Stimulated activated CD4-positive, alpha-beta T cell treated with anti-CD3 and anti-CD28 coated beads, Interleukin-2, amount 100 ng/mL, for 4 hours (primary cell): Measurements from ENCODE around the gene TGFBR2.

ENCODE experiments used
- DNase-seq: peaks from one replicate; pipeline ENCODE4 v3.0.0-alpha.2; 2020; ENCODE audit warnings: low read depth

The TGFBR2 gene

DNA sequence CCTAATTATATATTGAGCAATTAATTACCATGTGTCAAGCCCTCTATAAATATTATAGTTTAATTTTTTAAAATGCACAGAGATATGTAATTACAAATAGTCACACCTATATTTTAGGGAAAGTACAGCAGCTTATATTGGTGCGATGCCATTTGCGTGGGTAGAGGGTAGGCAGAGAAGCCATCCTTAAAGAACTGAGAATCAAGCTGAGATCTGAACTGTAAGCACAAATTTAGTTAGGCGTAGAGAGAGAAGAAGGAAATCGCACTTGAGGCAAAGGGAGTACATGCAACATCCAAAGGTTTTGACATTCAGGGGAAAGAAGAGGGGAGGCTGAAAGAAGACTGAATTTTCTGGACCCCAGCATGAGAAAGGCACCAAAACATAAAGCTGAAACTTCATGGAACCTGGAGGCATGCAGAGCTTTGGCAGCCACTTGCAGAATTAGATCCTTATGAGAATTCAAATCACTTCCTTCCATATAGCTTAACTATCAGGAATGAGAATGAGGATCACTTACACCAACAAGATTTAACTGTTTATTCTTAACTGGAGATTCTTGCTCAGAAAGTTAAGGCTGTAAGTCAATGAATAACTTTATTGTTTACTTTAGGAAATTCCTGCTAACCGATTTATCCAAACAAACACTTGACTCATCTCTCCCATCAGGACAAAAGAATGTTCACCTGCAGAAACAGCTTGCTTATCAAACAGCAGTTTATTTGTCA, 114.3 kb downstream of the TGFBR2 start:
- DNase-seq: no peak

DNA sequence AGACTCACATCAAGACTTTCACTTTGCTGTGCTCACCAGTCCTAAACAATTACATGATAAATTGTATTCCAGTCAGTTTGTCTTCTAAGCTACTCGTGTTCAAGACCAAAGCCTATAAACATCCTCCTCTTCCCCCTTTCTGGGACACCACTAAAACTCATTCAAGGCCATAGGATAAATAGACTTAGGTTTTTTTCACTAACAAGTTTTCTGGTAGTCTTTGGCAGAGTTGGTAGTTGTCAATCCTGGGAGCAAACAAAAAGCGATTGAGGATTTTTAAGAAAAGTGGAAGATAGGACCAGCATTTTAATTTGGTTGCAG, 114.9 kb downstream of the TGFBR2 start:
- no peak for DNase-seq

DNA sequence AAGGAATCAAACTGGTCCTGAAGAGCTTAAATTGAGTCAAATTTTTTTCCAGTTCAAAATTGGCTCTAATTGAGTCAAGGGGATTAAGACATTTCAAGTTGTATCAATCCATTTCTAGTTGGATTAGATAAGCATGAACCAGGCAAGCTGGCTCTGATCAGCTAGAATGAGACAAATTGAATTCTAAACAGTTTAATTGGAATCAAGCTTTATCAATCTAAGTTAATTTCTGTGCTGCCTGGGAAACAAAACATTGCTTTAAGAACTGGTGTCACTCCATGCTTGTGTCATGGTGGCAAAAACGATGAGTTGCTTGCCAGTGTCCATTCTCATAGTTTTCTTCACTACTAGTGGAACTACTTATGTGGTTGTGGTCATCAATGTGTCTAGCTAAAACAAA, 116.8 kb downstream of the TGFBR2 start:
- DNase-seq: no peak

DNA sequence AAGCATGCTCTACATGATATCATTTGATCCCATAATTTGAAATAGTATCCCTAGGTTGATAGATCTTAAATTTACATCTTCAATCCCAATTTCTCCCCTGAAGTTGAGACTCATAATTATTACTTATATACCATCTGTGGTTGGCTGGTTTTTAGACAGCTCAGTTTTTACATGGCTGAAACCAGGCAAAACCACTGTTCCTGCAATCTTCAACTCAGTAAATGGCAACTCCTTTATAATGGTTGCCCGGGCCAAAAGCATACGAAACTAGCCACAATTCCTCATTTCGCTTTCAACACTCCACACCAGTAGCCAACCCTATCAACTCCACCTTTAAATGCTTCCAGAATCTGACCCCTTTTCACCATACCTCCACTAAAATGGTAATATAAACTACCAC, 118.5 kb downstream of the TGFBR2 start:
- DNase-seq: no peak

DNA sequence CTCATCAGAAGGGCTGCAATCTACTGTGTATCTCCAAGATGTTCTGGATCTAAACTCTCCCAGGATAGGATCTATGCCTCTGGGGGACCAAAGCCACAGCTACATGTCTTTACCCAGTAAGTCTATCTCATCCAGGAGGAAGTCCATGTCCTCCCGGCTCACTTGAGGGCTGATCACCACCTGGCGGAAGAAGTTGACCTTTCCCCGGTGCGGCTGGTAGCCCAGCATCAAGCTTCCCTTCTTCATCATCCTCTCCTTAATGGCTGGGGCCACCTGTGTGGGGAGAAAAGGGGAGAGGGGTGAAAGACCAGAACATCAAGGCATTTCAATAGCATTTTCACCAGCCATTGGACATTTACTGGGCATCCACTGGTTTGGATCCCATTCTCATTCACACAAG, 121.7 kb downstream of the TGFBR2 start:
- no peak for DNase-seq

DNA sequence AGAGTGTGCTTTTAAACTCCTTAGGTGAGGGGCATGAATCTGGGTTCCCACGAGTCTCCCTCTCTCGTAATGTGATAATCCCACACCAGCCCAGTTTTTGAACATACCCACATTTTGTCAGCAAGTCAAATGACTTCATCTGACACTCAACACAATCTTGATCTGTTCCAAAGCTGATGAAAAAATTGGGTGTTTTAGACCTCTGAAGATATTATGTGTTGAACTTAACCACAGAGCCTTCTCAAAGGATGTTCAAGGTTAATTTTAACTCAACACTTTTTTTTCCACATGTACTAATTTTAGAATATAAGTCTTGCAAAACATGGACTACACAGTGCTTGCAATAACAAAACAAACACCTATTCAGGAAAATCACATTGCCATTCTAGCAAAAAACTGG, 123.1 kb downstream of the TGFBR2 start:
- no peak for DNase-seq

DNA sequence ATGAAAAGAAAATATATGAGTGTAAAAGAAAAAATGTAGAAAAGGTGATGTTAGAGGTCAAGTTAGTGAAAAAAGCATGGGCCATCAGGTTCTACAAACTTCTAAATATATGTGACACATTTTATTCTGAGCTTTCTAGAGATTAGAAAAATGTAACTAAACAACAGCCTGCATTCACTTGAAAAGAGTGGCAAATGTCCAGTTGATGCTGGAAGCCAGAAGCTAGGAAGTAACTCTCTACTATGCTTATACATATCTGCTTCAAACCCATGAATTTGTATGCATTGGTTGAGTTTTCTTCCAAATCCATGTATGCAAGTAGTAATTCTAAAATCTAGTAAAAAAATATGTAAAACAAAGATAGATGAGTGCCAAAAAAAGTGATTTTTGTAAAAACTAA, 123.5 kb downstream of the TGFBR2 start:
- DNase-seq: no peak

DNA sequence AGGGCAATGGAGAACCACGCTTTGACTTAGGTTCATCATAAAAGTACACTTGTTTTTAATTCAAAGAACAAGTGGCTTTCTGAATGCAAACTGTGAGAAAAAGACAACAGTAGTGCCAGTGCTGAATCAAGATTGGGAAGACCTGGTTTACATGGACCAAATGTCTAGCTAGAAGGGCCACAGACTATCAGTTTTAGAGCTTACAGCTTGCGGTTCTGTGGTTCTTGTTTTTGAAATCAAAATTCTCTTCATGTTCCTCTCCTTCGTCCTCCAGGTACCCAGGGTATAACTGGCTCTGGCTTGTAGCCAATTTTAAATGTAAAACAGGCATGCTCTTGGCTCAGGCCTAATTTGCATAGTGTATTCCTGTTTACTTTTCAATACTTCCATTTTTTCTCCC, 124.6 kb downstream of the TGFBR2 start:
- DNase-seq: no peak

DNA sequence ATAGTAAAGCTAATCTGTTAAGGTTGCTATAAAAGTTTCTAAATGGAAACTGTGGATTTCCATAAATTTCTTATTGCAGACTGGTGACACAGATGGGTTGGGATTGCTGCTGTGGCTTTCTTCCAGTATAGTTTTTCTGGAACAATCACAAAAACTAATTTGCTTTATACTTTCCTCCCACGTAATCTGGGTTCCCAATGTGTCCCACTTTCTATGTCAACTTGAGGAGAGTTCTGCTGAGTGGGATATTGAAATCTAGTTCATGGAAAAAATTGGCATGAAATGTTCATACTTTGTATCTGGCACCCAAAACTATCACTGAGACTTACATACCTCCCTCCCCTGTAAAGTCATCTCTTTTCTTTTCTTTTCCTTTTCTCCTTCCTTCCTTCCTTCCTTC, 126.8 kb downstream of the TGFBR2 start:
- DNase-seq: no peak

DNA sequence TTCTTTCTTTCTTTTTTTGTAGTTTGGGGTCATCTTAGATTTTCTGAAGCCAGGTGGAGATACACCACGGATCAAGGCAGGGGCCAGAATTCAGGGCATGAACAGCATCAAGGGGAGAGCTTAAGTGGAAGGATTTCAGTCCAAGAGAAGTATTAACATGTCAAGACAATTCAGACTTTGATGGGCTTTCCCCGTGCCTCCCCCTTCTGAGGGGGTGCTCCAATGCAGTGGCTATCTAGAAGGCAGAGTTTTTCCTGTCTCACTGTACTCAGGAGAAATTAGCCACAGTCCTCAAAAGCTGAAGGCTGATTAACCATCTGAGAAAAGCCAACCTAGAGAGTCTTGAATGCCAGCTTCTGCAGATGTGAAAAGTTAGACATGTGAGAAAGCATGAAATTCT, 127.3 kb downstream of the TGFBR2 start:
- no peak for DNase-seq

DNA sequence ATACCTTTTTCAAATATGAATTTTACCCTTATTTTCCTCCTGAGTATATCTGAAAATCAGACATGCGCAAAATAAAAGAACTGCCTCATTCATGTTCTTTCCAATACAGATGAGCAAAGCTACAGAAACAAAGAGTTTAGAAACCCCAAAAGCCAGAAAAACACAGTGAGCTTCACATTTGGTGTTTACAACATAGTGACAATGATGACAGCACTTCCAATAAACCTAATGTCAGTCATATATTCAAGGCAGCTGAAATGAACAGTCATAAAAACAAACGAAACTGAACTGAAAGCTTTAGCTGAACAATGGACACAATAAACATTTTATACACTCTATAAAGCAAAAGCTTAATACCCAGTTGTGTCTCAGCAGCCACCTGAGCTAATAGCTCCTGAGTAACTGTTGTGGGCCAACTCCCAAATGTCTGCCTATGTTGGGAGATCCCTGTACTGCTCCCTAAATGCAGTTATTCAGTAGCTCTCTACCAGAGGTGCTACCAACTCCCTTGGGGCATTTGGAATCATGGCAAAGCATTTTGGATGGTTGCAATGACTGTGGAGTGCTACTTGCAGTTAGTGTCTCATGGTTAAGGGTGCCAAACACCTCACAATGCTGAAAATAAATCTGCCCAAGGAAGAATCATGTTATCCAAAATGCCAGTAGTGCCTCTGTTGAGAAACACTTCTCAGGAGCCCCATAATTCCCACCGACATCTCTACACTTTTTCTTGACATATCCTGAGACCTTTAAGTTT, 131.5 kb downstream of the TGFBR2 start:
- DNase-seq: no peak

DNA sequence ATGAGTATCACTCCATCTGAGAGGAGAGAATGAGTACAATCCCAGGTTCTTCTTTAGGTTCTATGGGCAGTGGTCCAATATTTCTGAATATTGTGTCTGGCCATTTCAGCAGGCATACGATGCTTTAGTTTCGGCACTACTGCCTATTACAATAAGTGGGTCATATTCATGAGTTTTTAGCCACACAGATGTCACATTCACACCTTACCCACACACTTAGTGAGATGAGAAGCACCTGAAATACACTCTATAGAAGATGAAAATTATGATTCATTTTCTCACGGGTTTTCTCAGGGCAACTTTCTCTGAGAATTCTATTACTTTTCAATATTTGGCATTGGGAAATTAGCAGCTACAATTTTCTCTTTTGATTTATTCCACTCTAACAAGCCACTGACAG, 132.2 kb downstream of the TGFBR2 start:
- no peak for DNase-seq

DNA sequence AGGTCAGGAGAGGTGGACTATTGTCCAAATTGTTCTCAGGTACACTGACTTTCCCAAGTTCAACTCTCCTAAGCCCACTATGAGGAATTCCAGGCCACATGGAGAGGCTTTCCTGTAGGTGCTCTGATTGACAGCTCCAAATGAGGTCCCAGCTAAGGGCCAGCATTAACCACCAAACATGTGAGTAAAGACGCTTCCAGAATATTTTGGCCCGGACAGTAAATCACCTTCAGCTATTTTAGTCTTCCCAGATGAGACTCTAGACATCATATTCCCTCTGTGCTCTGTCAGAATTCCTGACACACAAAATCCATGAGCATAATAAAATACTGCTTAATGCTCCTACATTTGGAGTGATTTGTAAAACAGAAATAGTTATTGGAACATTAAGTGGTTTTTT, 135.5 kb downstream of the TGFBR2 start:
- no peak for DNase-seq

DNA sequence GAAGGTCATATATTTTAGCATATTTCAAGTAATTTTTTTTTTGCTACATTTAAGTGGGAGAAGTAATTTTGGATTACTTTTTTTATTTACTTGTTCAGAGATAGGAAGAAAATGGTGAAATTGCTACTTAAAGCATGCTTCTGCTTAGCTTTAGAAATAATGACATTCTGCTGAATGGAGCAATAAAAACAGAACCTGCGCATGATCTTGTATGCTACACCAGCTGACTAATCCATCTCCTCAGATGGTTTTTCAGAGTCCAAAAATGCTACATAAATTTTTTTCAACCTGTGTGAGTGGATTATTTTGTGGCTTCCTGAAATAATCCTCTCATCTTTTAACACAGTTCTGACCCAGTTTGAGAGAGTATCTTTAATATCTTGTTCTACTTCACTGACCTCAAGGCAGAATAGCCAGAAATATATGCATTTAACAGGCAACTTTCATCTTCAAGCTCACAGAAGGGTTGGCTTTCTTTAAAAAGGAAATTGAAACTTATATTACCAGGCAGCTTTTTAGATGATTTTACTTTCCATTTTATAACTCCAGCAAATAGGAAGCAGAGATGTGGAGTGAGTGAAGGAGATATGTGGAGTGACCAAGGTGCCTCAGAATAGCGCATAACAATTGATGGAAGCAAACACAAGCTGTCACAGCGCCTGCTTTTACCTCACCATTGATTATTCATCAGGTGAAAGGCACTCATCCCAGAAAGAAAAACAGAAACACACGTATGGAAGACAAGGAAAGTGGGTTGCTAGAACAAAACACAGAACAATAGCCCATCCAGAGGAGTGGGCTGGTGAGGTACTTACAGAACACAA, 136.6 kb downstream of the TGFBR2 start:
- DNase-seq: no peak
